Adrenal gland (tissue), 12 donors: Measurements from ENCODE around the gene ARF3. TPM values are rescaled to one million over a fixed set of nuclear protein-coding genes. Genes with fewer than 3 reads are reported as not detected.

Source experiments
- DNase-seq, 7 donors: peaks; one replicate each; pipeline ENCODE4 v3.0.0-alpha.2; 2019 to 2020
- H3K27ac ChIP-seq, 5 donors: fragments of 200-600 bp; sonication (generic) in 4 of 5; 1 replicate in 3 of 5; 2 replicates in 2 of 5; pipeline versions ENCODE4 v1.5.1 to v1.8.0; 2016 to 2020; ENCODE audit warnings: mild to moderate bottlenecking in 1 of 5
- H3K27me3 ChIP-seq: fragments of 200-600 bp; 2 replicates; pipeline ENCODE4 v1.8.0; 2021
- H3K36me3 ChIP-seq, 2 donors: fragments of 200-600 bp; replicated peaks in 1 of 2; 1 replicate in 1 of 2; 2 replicates in 1 of 2; pipeline versions ENCODE4 v1.5.1 to v1.8.0; 2018 to 2022
- H3K4me1 ChIP-seq, 2 donors: fragments of 200-600 bp; replicated peaks in 1 of 2; 1 replicate in 1 of 2; 2 replicates in 1 of 2; pipeline versions ENCODE4 v1.5.1 to v1.8.0; 2018 to 2021
- H3K4me3 ChIP-seq, 4 donors: fragments of 200-600 bp; sonication (generic) in 3 of 4; one replicate each; pipeline ENCODE4 v1.5.1; 2016 to 2018
- H3K9me3 ChIP-seq, 3 donors: fragments of 200-600 bp; sonication (generic) in 1 of 3; replicated peaks in 1 of 3; 1 replicate in 2 of 3; 2 replicates in 1 of 3; pipeline versions ENCODE4 v1.5.1 to v1.8.0; 2016 to 2021
- POLR2A ChIP-seq, 2 donors: fragments of 450-650 bp; IDR thresholded peaks; one replicate each; pipeline ENCODE4 v1.6.1; 2017; ENCODE audit warnings: antibody characterized with exemption in 2 of 2, mild to moderate bottlenecking in 2 of 2, moderate library complexity in 1 of 2
- WGBS, 4 donors: extraction: QIAGEN DNeasy Blood & Tissue Kit in 2 of 4; methylation state at CpG; one replicate each; pipeline versions ENCODE4 v1.1.5 to v1.1.7; 2013 to 2017; 5-methylcytosine and 5-hydroxymethylcytosine counted together
- intact Hi-C, 2 donors: fragments of 100-400 bp; cut with DNase I; formaldehyde crosslinking; loops; one replicate each; pipeline versions ENCODE4 v1.14.1 to v1.15.0; 2022 to 2023
- polyA plus RNA-seq, 3 donors: library from polyadenylated mRNA; stranded (reverse); fragments of 200-250 nt in 2 of 3; fragments of 350-450 nt in 1 of 3; fragmentation: Illumina TruSeq in 1 of 3; extraction: RNeasy Lipid Tissue Mini Kit (QIAGEN cat#74804) in 1 of 3; gene quantifications; one replicate each; pipeline ENCODE4 v1.2.3, GENCODE V29; 2013 to 2014
- total RNA-seq, 9 donors: library from RNA; depleted of rRNA in 4 of 9; stranded (reverse); fragments of >200 nt in 4 of 9; fragments of 120-200 nt in 1 of 9; fragmentation: NEBNext Ultra II Directional in 1 of 9; extraction: Animal tissue kit (Norgen Biotek cat#: 25700) in 1 of 9; gene quantifications; one replicate each; pipeline versions ENCODE4 v1.1.0 to v1.2.4, GENCODE V29; 2013 to 2023
- TF ChIP-seq, protein P1 (sequence below), 6 experiments: fragments of 450-650 bp in 4 of 6; fragments of 200-600 bp in 2 of 6; sonication (generic) in 1 of 6; IDR thresholded peaks; 1 replicate in 5 of 6; 2 replicates in 1 of 6; pipeline versions ENCODE4 v1.5.1 to v1.8.0; 2016 to 2021; ENCODE audit warnings: antibody characterized with exemption in 6 of 6, mild to moderate bottlenecking in 2 of 6, moderate library complexity in 1 of 6
- donor health status: healthy with polysubstance abuse.
- donor health status: Bipolar disorder and iron deficiency.
- donor health status: DM: yes; HTN: yes; CAD: no.
- donor health status: DM: no; HTN: no; CAD: no.
- donor health status: DM: no; HTN: no; CAD: no.
- donor health status: DM: yes; HTN: yes; CAD: no.

Gene ARF3
- total and polyA plus RNA-seq, 12 donors, result 55.2 to 237 (median 105) TPM

DNA sequence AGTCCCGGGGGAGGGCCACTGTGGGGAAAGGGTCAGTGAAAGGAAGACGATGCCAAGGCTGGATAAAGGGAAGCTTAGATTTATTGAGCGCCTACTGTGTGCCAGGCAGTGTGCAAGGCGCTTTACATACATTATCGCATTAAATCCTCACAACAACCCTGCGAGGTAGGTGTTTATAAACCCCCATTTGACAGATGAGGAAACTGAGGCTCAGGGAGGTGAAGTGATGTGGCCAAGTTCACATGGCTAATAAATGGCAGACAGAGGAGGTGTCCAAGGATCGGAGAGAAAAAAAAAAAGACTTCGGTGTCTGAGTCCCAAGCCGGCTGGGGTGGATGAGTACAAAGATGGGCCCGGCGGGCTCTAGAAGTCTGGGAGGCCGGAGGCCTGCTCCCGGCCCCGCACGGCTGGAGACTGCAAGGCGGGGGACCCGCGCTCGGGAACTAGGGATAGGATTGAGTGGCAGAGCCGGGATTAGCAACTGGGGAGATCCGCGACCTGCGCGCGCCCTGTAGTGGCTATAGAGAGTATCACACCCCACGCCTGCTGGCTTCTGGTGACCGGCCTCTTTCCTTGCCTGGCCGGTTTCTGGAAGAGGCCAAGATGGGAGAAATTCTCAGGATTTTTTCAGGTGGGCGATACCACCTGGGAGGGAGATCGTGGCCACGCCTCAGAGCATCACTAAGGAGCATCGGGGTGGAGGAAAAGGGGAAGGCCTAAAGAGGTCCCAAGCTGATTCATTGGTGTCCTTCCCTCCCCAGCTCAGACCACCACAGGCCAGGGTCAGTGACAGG, 38.0 kb upstream of the ARF3 start:
- intact Hi-C loops, result no loop called here

DNA sequence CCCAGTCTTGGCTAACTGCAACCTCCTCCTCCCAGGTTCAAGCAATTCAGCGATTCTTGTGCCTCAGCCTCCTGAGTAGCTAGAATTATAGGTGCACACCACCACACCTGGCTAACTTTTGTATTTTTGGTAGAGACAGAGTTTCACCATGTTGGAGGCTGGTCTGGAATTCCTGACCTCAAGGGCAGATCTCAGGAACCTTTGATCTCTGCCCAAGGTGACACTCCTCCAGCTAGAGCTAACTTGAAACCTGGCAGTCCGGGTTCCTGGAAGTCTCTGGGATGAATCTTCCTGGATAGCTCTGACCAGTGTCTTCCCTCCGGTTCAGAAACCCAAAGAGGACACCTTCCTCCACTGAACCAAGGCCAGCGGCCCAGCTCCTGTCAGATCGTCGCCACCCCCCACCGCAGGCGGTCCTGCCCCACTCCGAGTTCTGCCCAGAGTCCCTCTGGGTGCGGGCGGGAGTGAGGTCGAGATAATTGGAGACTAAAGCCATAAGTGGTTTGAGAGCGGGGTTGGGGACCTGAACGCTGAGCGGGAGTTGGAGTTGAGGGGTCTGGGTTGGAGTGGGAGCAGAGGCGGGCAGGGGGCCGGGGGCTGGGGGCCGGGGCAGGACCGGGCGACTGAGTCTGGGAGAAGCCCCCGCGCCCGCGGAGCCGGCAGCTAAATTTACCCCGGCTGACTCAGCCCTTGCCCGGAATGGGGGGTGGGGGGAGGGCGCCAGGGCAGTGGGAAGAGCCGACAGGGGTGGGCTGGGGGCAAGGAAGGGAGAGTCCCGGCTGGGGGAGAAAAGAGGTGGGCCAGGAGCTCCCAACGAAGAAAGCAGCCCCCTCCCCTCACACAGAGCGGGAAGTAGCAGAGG, 37.2 kb upstream of the ARF3 start:
- intact Hi-C loops, result no loop called here
- Histone ChIP-seq H3K9me3 (no peaks in the 10 kb centered on the region), H3K4me3 (no peak overlapping the region), H3K27ac (no peak overlapping the region), H3K36me3 (no peaks in the 10 kb centered on the region), H3K27me3 (peaks cover 7% of the 10 kb centered on the region), H3K4me1 (peaks cover 24 to 29% of the 10 kb centered on the region in 2 donors)
- TF ChIP-seq, protein P1, sequence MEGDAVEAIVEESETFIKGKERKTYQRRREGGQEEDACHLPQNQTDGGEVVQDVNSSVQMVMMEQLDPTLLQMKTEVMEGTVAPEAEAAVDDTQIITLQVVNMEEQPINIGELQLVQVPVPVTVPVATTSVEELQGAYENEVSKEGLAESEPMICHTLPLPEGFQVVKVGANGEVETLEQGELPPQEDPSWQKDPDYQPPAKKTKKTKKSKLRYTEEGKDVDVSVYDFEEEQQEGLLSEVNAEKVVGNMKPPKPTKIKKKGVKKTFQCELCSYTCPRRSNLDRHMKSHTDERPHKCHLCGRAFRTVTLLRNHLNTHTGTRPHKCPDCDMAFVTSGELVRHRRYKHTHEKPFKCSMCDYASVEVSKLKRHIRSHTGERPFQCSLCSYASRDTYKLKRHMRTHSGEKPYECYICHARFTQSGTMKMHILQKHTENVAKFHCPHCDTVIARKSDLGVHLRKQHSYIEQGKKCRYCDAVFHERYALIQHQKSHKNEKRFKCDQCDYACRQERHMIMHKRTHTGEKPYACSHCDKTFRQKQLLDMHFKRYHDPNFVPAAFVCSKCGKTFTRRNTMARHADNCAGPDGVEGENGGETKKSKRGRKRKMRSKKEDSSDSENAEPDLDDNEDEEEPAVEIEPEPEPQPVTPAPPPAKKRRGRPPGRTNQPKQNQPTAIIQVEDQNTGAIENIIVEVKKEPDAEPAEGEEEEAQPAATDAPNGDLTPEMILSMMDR (IDR thresholded peaks at IDR 0.05), result no peak
- TF ChIP-seq POLR2A (IDR thresholded peaks at IDR 0.05), result no peak
- 14 to 18% (median 16%) methylated on average over 12 to 32 of the region's 32 CpGs for whole genome bisulfite sequencing, 4 donors
- DNase-seq, result no peak

More for the DNA sequence above, 38.0 kb upstream of the ARF3 start:
- no peak overlapping the region for H3K27ac ChIP-seq
- peaks cover 33 to 38% of the 10 kb centered on the region in 2 donors for H3K4me1 ChIP-seq
- H3K27me3 ChIP-seq, result peaks cover 7% of the 10 kb centered on the region
- no peaks in the 10 kb centered on the region for H3K9me3 ChIP-seq
- 4 to 12% (median 6%) methylated on average over 17 to 32 of the region's 32 CpGs for WGBS, 4 donors
- TF ChIP-seq, protein P1 (IDR thresholded peaks at IDR 0.05), result peak; percentile 74 to 83 (median 80)
- TF ChIP-seq POLR2A (IDR thresholded peaks at IDR 0.05), result no peak
- peak; percentile 76 to 93 (median 88) for DNase-seq
- peak overlapping the region in 1 of 4 donors; percentile 20 for H3K4me3 ChIP-seq
- H3K36me3 ChIP-seq, result no peaks in the 10 kb centered on the region

DNA sequence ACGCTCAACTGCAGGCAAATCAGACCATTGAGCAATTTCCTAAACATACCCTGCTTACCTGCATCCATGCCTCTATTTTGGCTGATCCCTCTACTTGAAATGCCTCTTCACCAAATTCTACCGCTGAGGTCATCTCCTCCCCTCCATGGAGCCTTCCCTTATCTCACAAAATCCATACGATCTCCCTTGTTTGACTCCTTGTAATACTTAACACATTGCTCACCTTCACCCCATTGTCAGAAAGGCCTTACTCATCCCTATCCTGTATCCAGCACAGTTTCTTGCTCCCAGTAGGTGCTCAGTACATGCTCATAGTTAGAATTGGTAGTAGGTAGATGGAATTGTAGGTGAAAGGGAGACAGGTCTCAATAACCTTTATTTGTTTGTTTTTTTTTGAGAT, 36.5 kb upstream of the ARF3 start:
- Histone ChIP-seq H3K36me3 (no peaks in the 10 kb centered on the region), H3K27me3 (peaks cover 11% of the 10 kb centered on the region), H3K9me3 (no peaks in the 10 kb centered on the region), H3K27ac (no peak overlapping the region), H3K4me3 (no peak overlapping the region), H3K4me1 (peaks cover 18 to 25% of the 10 kb centered on the region in 2 donors)
- DNase-seq, result no peak
- WGBS, 4 donors, result 79 to 90% (median 83%) methylated on average over 3 of the region's 3 CpGs
- TF ChIP-seq, protein P1 (IDR thresholded peaks at IDR 0.05), result no peak
- TF ChIP-seq POLR2A (IDR thresholded peaks at IDR 0.05), result no peak
- intact Hi-C loops, result no loop called here
